GM20000 (cell line): Measurements from ENCODE around the gene IL1R1.

Experiments used
- DNase-seq: peaks from one replicate; pipeline ENCODE4 v3.0.0; 2012; ENCODE audit warnings: low spot score
- CTCF ChIP-seq: IDR thresholded peaks from 2 replicates; pipeline ENCODE4 v1.5.1; 2012; ENCODE audit warnings: mild to moderate bottlenecking, control low read depth; ENCODE audit errors: extremely low read depth, missing control alignments

Gene IL1R1

GRCh38 chr2:102197389-102198137 is 55.0 kb downstream of the IL1R1 start:
- no peak for TF ChIP-seq CTCF
- no peak for DNase-seq

- TF ChIP-seq CTCF, result no peak
- no peak for DNase-seq
Measured at GRCh38 chr2:102200539-102200938, 58.0 kb downstream of the IL1R1 start.

- DNase-seq, result no peak
- no peak for TF ChIP-seq CTCF
Measured at GRCh38 chr2:102204638-102205037, 62.1 kb downstream of the IL1R1 start.

GRCh38 chr2:102206666-102207341 is 64.3 kb downstream of the IL1R1 start:
- DNase-seq, result no peak
- no peak for TF ChIP-seq CTCF

- TF ChIP-seq CTCF, result no peak
- DNase-seq, result no peak
Measured at GRCh38 chr2:102208774-102209173, 66.2 kb downstream of the IL1R1 start.

- no peak for TF ChIP-seq CTCF
- DNase-seq, result no peak
Measured at GRCh38 chr2:102209474-102209873, 66.9 kb downstream of the IL1R1 start.

- no peak for TF ChIP-seq CTCF
- no peak for DNase-seq
Measured at GRCh38 chr2:102217032-102217431, 74.5 kb downstream of the IL1R1 start.
